HG02571 (cell line): ENCODE results near the gene ING2.
"Not testable (repeated sequence)": the region's sequence is repeated elsewhere in the genome, so short reads cannot be mapped to it uniquely, and the experiment has no call there.

ENCODE experiments used
- ATAC-seq: cut with Tn5 transposase; IDR thresholded peaks from one replicate; pipeline ENCODE4 v1.9.1; 2021; ENCODE audit warnings: mild to moderate bottlenecking, moderate library complexity; ENCODE audit not compliant: unreplicated experiment

Gene ING2

DNA sequence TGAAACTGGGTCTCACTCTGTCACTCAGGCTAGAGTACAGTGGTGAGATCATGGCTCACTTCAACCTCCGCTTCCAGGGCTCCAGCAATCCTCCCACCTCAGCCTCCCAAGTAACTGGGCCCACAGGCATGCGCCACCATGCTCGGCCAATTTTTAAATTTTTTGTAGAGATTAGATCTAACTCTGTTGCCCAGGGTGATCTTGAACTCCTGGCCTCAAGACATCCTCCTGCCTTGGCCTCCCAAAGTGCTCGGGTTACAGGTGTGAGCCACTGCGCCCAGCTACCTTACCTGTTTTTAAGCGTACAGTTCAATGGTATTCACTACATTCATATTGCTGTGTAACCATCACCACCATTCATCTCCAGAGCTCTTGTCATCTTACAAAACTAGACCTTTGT, 41.5 kb downstream of the ING2 start:
- no peak for ATAC-seq

DNA sequence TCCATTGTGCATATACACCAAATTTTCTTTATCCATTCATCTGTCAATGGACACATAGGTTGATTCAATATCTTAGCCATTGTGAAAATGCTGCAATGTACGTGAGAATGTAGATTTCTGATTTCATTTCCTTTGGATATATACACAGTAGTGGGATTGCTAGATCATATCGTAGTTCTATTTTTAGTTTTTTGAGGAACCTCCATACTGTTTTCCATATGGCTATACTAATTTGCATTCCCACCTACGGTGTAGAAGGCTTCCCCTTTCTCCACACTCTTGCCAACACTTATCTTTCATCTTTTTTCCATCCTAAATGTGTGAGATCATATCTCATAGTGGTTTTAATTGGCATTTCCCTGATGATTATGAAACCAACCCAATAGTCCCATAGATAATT, 43.4 kb downstream of the ING2 start:
- no peak for ATAC-seq

DNA sequence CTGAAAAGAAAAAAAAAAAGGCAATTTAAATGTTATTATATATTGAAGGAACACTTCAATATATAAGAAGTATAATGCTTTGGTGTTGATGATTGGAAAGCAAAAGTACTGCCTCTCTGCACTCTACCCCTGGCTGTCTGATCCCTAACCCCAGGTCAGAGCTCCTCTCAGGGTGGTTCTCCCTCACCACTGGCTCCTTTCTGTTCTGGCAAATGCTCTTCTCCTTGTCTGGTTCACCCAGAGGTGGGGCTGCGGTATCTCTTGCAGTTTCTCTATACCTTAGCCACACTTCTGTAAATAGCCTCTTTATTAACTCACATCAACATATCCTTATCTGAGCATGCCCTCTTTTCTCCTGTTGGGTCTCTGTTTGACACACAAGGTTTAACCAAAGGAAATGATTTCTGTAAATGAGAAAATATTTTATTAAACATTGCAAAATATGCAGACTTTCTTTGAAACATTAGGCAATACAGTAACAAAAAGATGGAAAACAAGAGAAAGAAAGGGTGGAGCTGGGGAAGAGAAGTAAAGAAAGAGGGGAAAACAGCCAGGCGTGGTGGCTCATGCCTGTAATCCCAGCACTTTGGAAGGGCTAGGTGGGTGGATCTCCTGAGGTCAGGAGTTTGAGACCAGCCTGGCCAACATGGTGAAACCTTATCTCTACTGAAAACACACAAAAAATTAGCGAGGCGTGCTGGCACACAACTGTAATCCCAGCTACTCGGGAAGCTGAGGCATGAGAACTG, 45.7 kb downstream of the ING2 start:
- no peak for ATAC-seq

DNA sequence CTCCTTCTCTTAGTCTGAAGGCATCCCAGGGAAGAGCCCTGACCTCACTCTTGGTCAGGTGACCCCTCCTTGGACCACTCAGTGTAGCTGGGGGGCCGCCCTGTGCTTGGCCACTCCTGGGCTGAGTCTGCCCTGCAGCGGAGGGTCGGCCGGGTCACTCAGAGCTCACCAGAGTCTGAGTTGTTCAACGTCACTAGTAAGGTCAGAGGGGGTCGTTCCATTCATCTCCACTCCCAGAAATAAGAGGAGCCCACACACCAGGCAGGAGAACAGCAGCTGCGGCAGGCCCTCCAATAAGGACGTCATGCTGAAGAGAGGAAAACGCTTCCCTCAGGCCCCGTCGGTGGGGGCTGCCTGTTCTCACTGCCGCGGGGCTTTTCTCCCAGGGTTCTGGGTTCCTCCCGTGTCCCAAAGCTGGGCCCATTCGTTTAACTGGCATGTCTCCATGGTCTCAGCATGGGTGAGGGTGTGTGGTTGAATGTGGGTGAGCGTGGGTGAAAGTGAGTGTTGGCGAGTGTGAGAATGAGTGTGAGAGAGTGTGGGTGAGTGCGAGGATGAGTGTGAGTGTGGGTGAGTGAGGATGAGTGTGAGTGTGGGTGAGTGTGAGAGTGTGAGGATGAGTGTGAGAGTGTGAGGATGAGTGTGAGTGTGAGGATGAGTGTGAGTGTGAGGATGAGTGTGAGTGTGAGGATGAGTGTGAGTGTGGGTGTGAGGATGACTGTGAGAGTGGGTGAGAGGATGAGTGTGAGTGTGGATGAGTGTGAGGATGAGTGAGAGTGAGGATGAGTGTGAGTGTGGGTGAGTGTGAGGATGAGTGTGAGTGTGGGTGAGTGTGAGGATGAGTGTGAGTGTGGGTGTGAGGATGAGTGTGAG, 47.7 kb downstream of the ING2 start:
- no peak for ATAC-seq

DNA sequence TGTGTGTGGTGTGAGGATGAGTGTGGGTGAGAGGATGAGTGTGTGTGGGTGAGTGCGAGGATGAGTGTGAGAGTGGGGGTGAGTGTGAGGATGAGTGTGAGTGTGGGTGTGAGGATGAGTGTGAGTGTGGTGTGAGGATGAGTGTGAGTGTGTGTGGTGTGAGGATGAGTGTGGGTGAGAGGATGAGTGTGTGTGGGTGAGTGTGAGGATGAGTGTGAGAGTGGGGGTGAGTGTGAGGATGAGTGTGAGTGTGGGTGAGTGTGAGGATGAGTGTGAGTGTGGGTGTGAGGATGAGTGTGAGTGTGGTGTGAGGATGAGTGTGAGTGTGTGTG, 48.3 kb downstream of the ING2 start:
- not testable (repeated sequence) for ATAC-seq

DNA sequence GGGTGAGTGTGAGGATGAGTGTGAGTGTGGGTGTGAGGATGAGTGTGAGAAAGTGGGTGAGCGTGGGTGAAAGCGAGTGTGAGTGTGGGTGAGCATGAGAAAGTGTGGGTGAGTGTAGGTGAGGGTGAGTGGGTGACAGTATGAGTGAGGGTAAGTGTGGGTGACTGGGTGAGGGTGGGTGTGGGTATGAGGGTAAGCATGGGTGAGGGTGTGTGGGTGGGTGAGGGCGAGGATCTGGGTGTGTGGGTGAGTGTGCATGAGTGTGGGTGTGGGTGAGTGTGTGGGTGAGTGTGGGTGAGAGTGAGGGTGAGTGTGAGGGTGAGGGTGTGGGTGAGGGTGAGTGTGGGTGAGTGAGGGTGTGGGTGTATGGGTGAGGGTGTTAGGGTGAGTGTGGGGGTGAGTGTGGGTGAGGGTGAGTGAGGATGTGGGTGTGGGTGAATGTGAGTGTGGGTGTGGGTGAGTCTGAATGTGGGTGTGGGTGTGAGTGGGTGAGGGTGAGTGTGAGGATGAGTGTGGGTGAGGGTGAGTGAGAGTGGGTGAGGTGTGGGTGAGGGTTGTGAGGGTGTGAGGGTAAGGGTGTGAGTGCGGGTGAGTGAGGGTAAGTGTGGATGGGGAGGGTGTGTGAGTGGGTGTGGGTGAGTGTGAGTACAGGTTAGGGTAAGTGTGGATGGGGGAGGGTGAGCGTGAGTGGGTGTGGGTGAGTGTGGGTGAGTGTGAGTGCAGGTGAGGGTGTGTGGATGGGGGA, 48.9 kb downstream of the ING2 start:
- no peak for ATAC-seq

DNA sequence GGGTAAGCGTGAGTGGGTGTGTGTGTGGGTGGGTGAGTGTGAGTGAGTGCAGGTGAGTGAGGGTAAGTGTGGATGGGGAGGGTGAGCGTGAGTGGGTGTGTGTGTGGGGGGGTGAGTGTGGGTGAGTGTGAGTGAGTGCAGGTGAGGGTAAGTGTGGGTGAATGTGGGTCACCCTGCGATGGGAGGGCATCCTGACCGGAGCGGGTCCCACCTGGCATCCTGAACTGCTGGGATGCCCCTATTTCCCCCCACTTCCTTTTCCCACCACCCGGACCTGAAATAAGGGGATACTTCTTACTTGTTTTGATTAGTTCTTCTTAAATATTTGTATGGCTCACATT, 49.5 kb downstream of the ING2 start:
- no peak for ATAC-seq

DNA sequence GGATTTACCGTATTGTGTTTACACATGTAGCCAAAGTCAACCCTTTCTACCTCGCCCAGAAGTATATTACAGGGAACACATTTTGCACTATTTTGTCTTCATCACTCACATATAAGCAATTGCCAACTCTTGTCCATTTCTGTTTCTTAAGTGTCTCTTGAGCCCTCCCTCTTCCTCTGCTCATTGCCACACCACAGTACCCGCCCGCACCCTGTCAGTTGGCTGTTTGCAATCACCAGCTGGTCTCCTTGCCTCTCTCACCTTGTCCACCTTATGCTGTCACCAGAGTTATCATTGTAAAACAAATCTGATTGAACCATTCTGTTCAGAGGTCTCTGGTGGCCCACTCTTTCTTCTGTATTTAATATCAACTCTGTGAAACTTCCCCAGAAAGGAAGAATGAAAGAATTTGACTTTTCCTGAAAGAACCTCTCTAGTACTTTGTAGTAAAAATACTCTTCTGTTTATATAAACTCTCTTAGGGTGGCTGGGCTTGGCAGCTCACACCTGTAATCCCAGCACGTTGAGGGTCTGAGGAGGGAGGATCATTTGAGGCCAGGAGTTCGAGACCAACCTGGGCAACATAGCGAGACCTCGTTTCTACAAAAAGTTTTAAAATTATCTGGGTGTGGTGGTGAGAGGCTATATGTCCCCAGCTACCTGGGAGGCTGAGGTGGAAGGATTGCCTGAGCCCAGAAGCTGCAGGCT, 50.2 kb downstream of the ING2 start:
- ATAC-seq, result no peak

DNA sequence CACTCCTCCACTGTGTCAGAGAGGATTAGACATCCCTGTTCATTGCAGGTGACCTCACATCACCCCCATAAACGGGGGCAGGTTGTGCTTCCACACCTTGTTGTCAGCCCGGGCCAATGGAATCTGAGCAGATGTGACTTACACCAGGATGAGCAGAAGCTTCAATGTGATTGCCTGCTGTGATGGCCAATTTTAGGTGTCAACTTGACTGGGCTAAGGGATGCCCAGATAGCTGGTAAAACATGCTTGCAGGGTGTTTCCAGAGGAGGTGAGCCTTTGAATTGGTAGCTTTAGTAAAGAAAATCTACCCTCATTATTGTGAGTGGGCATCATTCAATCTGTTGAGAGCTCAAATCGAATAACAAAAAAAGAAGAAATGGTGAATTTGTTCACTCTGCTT, 52.1 kb downstream of the ING2 start:
- ATAC-seq, result no peak

DNA sequence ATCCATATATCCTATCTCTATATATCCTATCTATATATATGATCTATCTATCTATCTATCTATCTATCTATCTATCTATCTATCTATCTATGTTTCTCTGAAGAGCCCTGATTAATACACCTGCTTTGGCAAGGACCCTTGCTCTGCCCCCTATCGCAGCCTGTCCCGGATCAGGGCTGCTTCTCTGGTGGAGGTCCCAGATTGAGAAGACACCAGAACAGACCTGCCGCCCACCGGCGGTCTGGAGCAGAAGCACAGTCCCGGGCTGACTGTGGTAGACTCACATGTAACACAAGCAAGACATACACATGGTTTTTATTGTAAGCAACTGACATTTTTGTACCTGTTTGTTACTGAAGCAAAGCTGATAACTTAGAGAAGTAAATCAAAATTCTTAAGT, 52.8 kb downstream of the ING2 start:
- ATAC-seq, result no peak

DNA sequence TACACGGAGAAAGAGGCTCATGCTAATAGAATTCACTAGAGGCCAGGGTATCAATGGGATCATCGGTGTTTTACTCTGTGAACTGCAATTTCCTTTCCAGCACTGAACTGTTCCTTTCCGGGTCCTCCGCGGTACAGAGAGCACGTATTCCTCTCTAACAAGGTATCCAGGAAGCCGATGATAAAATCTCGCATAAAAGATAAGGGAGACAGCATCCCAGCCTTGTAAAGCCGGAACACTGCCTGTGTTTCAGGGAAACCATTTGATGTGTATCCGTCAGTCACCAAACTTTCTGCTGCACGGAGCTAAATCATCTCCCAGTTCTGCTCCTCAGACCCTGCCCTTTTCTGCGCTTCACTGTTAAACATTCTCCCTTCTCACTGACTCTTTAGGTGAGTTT, 54.0 kb downstream of the ING2 start:
- no peak for ATAC-seq

DNA sequence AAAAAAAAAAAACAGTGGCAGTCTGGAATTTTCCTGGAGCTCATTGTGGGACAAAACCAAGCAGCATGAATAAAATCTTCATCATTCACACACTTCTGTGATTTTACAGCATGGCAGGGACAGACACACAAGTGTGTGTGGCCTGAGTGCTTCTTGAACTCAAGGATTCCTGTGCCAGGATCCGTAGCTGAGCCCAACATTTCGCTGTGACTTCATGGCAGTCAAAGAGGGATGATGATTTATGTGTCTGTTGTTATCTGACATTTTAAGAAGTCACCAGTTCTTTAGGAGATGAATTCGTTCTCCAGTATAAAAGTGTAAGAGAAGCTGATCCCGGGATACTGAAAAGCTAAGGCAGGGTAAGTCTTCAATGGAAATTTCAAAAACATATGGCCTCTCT, 57.0 kb downstream of the ING2 start:
- ATAC-seq, result no peak
